ENCODE measurements around the gene BANP.
"Not testable (repeated sequence)": the region's sequence is repeated elsewhere in the genome, so short reads cannot be mapped to it uniquely, and the experiment has no call there.

Gene BANP

GRCh38 chr16:88067530-88068411 is 116.5 kb downstream of the BANP start:
- DNase-seq: no peak

GRCh38 chr16:88068476-88069396 is 117.5 kb downstream of the BANP start:
- DNase-seq: no peak

- no peak for DNase-seq
Observed at GRCh38 chr16:88069397-88070168, 118.3 kb downstream of the BANP start.

- DNase-seq: no peak
Observed at GRCh38 chr16:88070341-88070740, 119.1 kb downstream of the BANP start.

GRCh38 chr16:88070989-88071625 is 119.9 kb downstream of the BANP start:
- DNase-seq: no peak

- DNase-seq: no peak
Observed at GRCh38 chr16:88071908-88072307, 120.7 kb downstream of the BANP start.

GRCh38 chr16:88072571-88073001 is 121.4 kb downstream of the BANP start:
- DNase-seq: no peak

- no peak for DNase-seq
Observed at GRCh38 chr16:88073201-88073721, 122.0 kb downstream of the BANP start.

GRCh38 chr16:88074041-88074440 is 122.8 kb downstream of the BANP start:
- DNase-seq: no peak

GRCh38 chr16:88076211-88076931 is 125.1 kb downstream of the BANP start:
- DNase-seq: no peak

- not testable (repeated sequence) for DNase-seq
Observed at GRCh38 chr16:88076932-88077320, 125.7 kb downstream of the BANP start.

GRCh38 chr16:88077328-88078108 is 126.3 kb downstream of the BANP start:
- no peak for DNase-seq

GRCh38 chr16:88078111-88078775 is 127.0 kb downstream of the BANP start:
- no peak for DNase-seq

- DNase-seq: no peak
Observed at GRCh38 chr16:88083582-88083981, 132.3 kb downstream of the BANP start.

- no peak for DNase-seq
Observed at GRCh38 chr16:88084881-88085280, 133.6 kb downstream of the BANP start.

- no peak for DNase-seq
Observed at GRCh38 chr16:88086571-88087516, 135.6 kb downstream of the BANP start.

- DNase-seq: no peak
Observed at GRCh38 chr16:88087517-88087877, 136.3 kb downstream of the BANP start.

- no peak for DNase-seq
Observed at GRCh38 chr16:88088161-88088581, 136.9 kb downstream of the BANP start.

- DNase-seq: not testable (repeated sequence)
Observed at GRCh38 chr16:88088611-88089010, 137.4 kb downstream of the BANP start.
